CMK (cell line): ENCODE results near the gene ZFP62.
A peak's percentile ranks its signal among the peaks of the same experiment; 100 is the strongest.
"Not testable (repeated sequence)": the region's sequence is repeated elsewhere in the genome, so short reads cannot be mapped to it uniquely, and the experiment has no call there.

Experiments used
- DNase-seq: peaks from one replicate; pipeline ENCODE4 v3.0.0-alpha.2; 2010; ENCODE audit warnings: low read depth

The ZFP62 gene

GRCh38 chr5:180860887-180861822 lies at the start of gene ZFP62:
Gene ZFP62 (minus strand): TSS chr5:180861276. CDS start chr5:180861219, 57 bp downstream.
- peak; percentile 71 for DNase-seq

GRCh38 chr5:180910735-180911134 lies 49.7 kb upstream of the ZFP62 start:
- DNase-seq, result no peak

GRCh38 chr5:180910182-180910581 lies 49.1 kb upstream of the ZFP62 start:
- no peak for DNase-seq

- no peak for DNase-seq
Observed at GRCh38 chr5:180909782-180910181, 48.7 kb upstream of the ZFP62 start.

GRCh38 chr5:180908998-180909731 lies 48.1 kb upstream of the ZFP62 start:
- DNase-seq, result no peak

- DNase-seq, result no peak
Observed at GRCh38 chr5:180908400-180908799, 47.3 kb upstream of the ZFP62 start.

GRCh38 chr5:180901319-180902009 lies 40.4 kb upstream of the ZFP62 start:
- no peak for DNase-seq

- no peak for DNase-seq
Observed at GRCh38 chr5:180900178-180900577, 39.1 kb upstream of the ZFP62 start.

GRCh38 chr5:180898621-180899246 lies 37.7 kb upstream of the ZFP62 start, which contains the start of gene BTNL8:
Gene BTNL8 (plus strand): TSS chr5:180899159. CDS start chr5:180899311, 152 bp downstream.
- DNase-seq, result no peak

- DNase-seq, result not testable (repeated sequence)
Observed at GRCh38 chr5:180895330-180895729, 34.3 kb upstream of the ZFP62 start.

- DNase-seq, result no peak
Observed at GRCh38 chr5:180889381-180889780, 28.3 kb upstream of the ZFP62 start.

GRCh38 chr5:180885845-180886529 lies 24.9 kb upstream of the ZFP62 start:
- not testable (repeated sequence) for DNase-seq

GRCh38 chr5:180875860-180876426 lies 14.9 kb upstream of the ZFP62 start:
- no peak for DNase-seq

- DNase-seq, result no peak
Observed at GRCh38 chr5:180874804-180875582, 13.9 kb upstream of the ZFP62 start.

GRCh38 chr5:180873615-180874520 lies 12.8 kb upstream of the ZFP62 start:
- DNase-seq, result peak; percentile 73

- no peak for DNase-seq
Observed at GRCh38 chr5:180872419-180872818, 11.3 kb upstream of the ZFP62 start.

GRCh38 chr5:180870276-180871068 lies 9.4 kb upstream of the ZFP62 start:
- DNase-seq, result no peak

GRCh38 chr5:180869587-180869986 lies 8.5 kb upstream of the ZFP62 start:
- no peak for DNase-seq
